Measurements from ENCODE around the gene KCTD5. TPM values are rescaled to one million over a fixed set of nuclear protein-coding genes. Genes with fewer than 3 reads are reported as not detected.

KCTD5 gene
- polyA plus RNA-seq, 1 donor (not counting 4 experiments of a cell fraction or from before 2014, with no cell fraction given): 29.0 TPM

GRCh38 chr16:2691491-2692248 is 9.3 kb downstream of the KCTD5 start:
- no peaks in the 10 kb centered on the region for H3K9me3 ChIP-seq (ENCODE audit: control insufficient read depth, low read depth, low read length)
- no peaks in the 10 kb centered on the region for H3K27me3 ChIP-seq (ENCODE audit: control insufficient read depth, extremely low read depth, insufficient read depth, low read length)
- no peak overlapping the region for H3K9ac ChIP-seq (ENCODE audit: control insufficient read depth, extremely low read depth, insufficient read depth, low read length)
- H3K79me2 ChIP-seq (ENCODE audit: control insufficient read depth, insufficient read depth, low read length): peaks cover 52% of the 10 kb centered on the region
- no peak overlapping the region for H3K27ac ChIP-seq (ENCODE audit: control insufficient read depth, insufficient read depth, low read length)
- no peak for DNase-seq (ENCODE audit: low read depth, low spot score)
- peaks cover 22 to 23% of the 10 kb centered on the region in 2 experiments for H3K36me3 ChIP-seq (ENCODE audit: control insufficient read depth in 2 of 2, extremely low read depth in 1 of 2, insufficient read depth in 2 of 2, low read length in 2 of 2)
- H3K4me2 ChIP-seq (ENCODE audit: control insufficient read depth, extremely low read depth, insufficient read depth, low read depth, low read length): no peak overlapping the region
- no peak overlapping the region for H2AFZ ChIP-seq (ENCODE audit: control insufficient read depth, low read length)
- no peak overlapping the region for H3K4me3 ChIP-seq (ENCODE audit: control insufficient read depth in 2 of 3, extremely low read depth in 1 of 3, insufficient read depth in 2 of 3, low read depth in 1 of 3, low read length in 3 of 3)
- dilution Hi-C loops (cut with MboI; ENCODE audit: extremely low pct_ligation_motif_present, low sequenced_read_pairs): no loop called here
- TF ChIP-seq CTCF (optimal IDR thresholded peaks at IDR 0.05 in 1 of 3, IDR thresholded peaks at IDR 0.05 in 1 of 3, conservative IDR thresholded peaks at IDR 0.05 in 1 of 3; ENCODE audit: extremely low read depth in 1 of 3, insufficient read depth in 2 of 3, low read length in 3 of 3) (no peak), EZH2 (IDR thresholded peaks at IDR 0.05; ENCODE audit: low read length) (no peak)
- peaks cover 9% of the 10 kb centered on the region for H4K20me1 ChIP-seq (ENCODE audit: control insufficient read depth, extremely low read depth, insufficient read depth, low read length)
- no peak for FAIRE-seq
- no peaks in the 10 kb centered on the region for H3K9me1 ChIP-seq (ENCODE audit: control insufficient read depth, extremely low read depth, insufficient read depth, low read length)
- no peaks in the 10 kb centered on the region for H3K4me1 ChIP-seq (ENCODE audit: control insufficient read depth, extremely low read depth, insufficient read depth, low read length)

- Histone ChIP-seq H3K36me3 (ENCODE audit: control insufficient read depth in 2 of 2, extremely low read depth in 1 of 2, insufficient read depth in 2 of 2, low read length in 2 of 2) (peaks cover 19 to 23% of the 10 kb centered on the region in 2 experiments), H4K20me1 (ENCODE audit: control insufficient read depth, extremely low read depth, insufficient read depth, low read length) (peaks cover 7% of the 10 kb centered on the region), H3K9me1 (ENCODE audit: control insufficient read depth, extremely low read depth, insufficient read depth, low read length) (no peaks in the 10 kb centered on the region), H3K4me3 (ENCODE audit: control insufficient read depth in 2 of 3, extremely low read depth in 1 of 3, insufficient read depth in 2 of 3, low read depth in 1 of 3, low read length in 3 of 3) (no peak overlapping the region), H3K79me2 (ENCODE audit: control insufficient read depth, insufficient read depth, low read length) (peaks cover 45% of the 10 kb centered on the region), H3K27me3 (ENCODE audit: control insufficient read depth, extremely low read depth, insufficient read depth, low read length) (no peaks in the 10 kb centered on the region), H3K9me3 (ENCODE audit: control insufficient read depth, low read depth, low read length) (no peaks in the 10 kb centered on the region), H3K4me1 (ENCODE audit: control insufficient read depth, extremely low read depth, insufficient read depth, low read length) (no peaks in the 10 kb centered on the region), H2AFZ (ENCODE audit: control insufficient read depth, low read length) (no peak overlapping the region), H3K9ac (ENCODE audit: control insufficient read depth, extremely low read depth, insufficient read depth, low read length) (no peak overlapping the region), H3K27ac (ENCODE audit: control insufficient read depth, insufficient read depth, low read length) (no peak overlapping the region), H3K4me2 (ENCODE audit: control insufficient read depth, extremely low read depth, insufficient read depth, low read depth, low read length) (no peak overlapping the region)
- TF ChIP-seq CTCF (optimal IDR thresholded peaks at IDR 0.05 in 1 of 3, IDR thresholded peaks at IDR 0.05 in 1 of 3, conservative IDR thresholded peaks at IDR 0.05 in 1 of 3; ENCODE audit: extremely low read depth in 1 of 3, insufficient read depth in 2 of 3, low read length in 3 of 3): no peak
- TF ChIP-seq EZH2 (IDR thresholded peaks at IDR 0.05; ENCODE audit: low read length): no peak
- no peak for FAIRE-seq
- no peak for DNase-seq (ENCODE audit: low read depth, low spot score)
- dilution Hi-C loops (cut with MboI; ENCODE audit: extremely low pct_ligation_motif_present, low sequenced_read_pairs): no loop called here
These were observed 10.1 kb downstream of the KCTD5 start for GRCh38 chr16:2692251-2692947.

Measured in keratinocyte (primary cell).